HG03558 (cell line): Measurements from ENCODE around the gene ZNF311.
"Not testable (repeated sequence)": the region's sequence is repeated elsewhere in the genome, so short reads cannot be mapped to it uniquely, and the experiment has no call there.

ENCODE experiments used
- ATAC-seq: cut with Tn5 transposase; IDR thresholded peaks from one replicate; pipeline ENCODE4 v1.9.1; 2021; ENCODE audit warnings: moderate number of reproducible peaks; ENCODE audit not compliant: unreplicated experiment; ENCODE audit errors: extremely low read depth

Gene ZNF311

DNA sequence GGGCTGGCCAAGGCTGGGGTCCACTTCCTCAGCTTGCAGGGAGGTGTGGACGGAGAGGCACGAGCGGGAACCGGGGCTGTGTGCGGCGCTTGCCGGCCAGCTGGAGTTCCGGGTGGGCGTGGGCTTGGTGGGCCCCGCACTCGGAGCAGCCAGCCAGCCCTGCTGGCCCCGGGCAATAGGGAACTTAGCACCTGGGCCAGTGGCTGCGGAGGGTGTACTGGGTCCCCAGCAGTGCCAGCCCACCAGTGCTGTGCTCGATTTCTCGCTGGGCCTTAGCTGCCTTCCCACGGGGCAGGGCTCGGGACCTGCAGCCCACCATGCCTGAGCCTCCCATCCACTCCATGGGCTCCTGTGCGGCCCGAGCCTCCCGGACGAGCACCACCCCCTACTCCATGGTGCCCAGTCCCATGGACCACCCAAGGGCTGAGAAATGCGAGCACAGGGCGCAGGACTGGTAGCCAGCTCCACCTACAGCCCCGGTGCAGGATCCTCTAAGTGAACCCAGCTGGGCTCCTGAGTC is 47.3 kb downstream of the ZNF311 start:
- not testable (repeated sequence) for ATAC-seq

DNA sequence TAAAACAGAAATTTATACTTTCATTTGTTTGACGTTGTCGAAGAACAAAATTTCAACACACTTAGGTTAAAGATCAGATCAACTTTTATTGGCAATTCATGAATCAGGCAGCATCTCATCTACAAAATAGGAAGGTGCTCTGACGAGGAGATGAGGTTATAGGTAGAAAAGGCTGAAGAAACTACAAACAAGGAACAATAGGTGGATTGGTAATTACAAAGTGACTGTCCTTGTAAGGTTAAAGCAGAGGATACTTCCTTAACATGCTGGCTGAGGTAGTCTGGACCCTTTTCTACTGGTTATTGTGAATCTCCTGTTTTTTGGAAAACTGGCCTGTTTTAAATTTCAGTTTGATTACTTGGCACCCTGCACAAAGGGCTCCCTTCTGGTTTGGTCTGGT is 48.8 kb downstream of the ZNF311 start:
- ATAC-seq = no peak

DNA sequence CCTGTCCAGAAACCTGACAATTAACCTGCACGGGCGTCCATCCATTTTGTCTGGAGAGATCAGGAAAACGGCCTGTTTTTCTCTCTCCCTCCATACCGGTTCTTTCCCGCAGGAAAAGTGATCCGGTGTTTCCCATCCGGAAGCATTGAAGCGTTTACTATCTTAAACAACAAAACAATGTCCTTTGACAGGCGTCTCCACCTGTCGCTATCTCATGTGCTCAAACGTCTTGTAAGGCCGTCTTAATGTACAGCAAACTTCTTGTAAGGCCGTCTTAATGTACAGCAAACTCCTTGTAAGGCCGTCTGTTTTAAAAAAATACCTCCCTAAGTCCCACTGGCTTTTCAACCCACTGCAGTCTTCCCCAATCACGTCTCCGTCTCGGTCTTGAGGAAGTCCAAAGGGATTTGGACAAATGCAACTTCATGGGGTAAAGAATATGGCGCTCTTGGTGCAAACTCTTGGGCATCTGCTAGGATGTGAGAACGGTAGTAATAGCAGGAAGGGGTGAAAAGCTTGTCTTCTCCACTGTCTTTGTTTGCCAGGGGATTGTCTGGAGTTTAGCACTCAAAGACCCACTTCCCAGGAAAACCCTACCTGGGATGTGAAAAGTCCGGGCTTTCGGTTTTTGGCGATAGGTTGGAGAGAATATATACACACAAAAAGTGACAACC is 51.4 kb downstream of the ZNF311 start:
- ATAC-seq = no peak

DNA sequence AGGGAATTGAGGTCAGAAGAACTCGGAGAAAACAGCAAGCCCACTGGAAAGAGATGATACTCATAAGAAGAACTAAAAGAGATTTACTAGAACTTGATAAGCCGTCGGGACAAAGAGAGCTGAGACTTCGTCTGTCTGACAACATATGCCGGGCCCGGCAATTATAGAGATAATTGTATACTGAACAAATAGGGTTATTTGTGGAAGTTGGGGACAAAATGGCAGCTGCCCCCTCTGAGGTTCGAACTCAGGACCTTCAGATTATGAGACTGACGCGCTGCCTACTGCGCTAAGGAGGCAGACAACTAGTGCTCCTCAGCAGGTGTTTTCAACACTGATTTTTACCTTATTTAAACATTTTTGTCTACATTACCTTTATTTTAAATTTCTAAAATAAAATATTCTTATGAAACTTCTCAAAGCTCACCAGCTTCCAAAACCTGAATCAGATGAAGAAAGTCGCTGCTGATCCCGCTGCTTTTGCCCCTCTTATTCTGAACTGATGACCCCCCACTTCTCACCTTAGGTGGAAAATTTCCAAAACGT is 52.0 kb downstream of the ZNF311 start:
- ATAC-seq = no peak

DNA sequence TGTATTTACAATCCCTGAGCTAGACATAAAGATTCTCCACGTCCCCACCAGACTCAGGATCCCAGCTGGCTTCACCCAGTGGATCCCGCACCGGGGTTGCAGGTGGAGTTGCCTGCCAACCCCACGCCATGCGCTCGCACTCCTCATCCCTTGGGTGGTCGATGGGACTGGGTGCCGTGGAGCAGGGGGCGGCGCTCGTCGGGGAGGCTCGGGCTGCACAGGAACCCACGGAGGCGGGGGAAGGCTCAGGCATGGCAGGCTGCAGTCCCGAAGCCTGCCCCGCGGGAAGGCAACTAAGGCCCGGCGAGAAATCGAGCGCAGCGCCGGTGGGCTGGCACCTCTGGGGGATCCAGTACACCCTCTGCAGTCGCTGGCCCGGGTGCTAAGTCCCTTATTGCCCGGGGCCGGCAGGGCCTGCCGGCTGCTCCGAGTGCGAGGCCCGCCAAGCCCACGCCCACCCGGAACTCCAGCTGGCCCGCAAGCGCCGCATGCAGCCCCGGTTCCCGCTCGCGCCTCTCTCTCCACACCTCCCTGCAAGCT is 55.4 kb downstream of the ZNF311 start:
- not testable (repeated sequence) for ATAC-seq

DNA sequence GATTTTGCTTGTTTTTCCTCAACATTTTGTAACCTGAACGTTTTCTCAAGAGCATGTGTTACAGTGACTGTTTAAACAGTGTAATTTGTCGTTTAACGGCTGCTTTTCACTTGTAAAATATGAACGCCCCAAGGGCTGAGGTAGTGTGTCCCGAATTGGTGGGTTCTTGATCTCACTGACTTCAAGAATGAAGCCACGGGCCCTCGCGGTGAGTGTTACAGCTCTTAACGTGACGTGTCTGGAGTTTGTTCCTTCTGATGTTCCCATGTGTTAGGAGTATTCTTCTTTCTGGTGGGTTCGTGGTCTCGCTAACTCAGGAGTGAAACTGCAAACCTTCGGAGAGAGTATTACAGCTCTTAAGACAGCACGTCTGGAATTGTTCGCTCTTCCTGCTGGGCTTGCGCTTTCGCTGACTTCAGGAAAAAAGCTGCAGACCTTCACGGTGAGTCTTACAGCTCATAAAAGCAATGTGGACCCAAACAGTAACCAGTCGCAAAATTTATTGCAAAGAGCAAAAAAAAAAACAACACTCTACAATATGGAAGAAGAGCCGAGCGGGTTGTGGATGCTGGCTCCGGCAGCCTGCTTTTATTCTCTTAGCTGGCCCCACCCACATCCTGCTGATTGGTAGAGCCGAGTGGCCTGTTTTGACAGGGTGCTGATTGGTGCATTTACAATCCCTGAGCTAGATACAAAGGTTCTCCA is 56.2 kb downstream of the ZNF311 start:
- no peak for ATAC-seq

DNA sequence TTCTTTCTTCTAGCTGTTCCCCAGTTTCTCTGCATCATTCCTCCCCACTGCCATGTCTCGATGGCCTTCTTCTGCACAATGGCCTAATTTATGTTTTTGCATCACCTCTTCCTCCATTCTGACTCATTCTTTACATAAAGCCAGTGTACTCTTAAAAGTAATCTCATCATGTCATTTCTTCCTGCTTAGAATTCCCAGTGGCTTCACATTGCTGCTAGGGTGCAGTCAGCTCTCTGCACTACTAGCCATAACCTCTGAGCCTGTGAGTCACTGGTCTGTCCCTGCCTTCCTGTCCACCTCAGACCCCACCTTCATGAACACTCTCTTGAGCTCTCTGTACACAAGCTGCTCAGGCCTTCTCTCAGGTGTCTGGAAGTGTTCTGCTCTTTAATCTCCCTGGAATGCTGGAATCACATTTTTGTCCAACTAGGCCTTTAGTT is 57.3 kb downstream of the ZNF311 start:
- ATAC-seq = no peak

DNA sequence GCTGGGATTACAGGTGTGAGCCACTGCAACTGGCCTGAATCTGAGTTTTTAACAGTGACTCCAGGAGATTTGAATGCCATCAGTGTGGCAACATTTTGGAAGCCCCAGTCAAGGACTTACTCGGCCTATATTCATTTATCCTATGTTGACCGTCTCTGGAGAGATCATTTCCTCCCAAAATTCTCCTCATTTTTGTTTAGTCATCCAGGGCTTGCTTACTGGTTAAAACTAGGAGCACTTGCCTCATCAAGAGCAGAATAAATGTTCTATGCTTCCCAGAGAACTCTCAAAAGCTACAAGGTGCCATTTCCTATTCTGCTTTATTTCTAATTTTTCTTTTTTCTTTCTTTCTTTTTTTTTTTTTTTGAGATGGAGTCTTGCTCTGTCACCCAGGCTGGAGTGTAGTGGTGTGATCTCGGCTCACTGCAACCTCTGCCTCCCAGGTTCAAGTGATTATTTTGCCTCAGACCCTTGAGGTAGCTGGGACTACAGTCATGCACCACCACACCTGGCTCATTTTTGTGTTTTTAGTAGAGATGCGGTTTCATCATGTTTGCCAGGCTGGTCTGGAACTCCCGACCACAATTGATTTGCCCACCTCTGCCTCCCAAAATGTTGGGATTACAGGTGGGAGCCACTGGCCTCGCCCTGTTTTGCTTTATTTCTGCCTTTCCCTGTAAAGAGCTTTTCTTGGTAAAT is 57.9 kb downstream of the ZNF311 start:
- ATAC-seq = no peak

DNA sequence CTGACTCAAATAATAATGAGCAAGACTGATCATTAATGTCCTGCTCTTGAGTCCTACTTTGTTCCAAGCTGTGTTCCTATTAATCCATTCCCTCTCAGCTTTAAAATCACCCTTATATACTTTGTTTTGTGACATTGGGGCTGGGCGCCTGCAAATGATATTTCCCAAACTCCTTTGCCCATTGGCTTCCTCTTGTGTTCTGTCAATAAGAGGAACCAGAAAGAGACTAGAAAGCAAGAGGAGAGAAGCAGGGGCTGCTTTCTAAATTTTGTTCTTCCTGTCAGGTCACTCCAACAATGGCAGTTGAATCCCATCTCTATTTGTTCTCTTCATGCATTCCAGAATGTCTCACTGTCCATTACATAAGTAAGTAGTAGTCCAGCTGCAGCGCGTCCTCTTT is 59.8 kb downstream of the ZNF311 start:
- ATAC-seq = no peak
